Fibroblast of skin of left biceps (primary cell): ENCODE results near the gene NOC2L.
"Not testable (repeated sequence)": the region's sequence is repeated elsewhere in the genome, so short reads cannot be mapped to it uniquely, and the experiment has no call there.

Experiments
- DNase-seq, 2 experiments: peaks; one replicate each; pipeline ENCODE4 v3.0.0-alpha.2; 2013; ENCODE audit warnings: low read depth in 2 of 2

Gene NOC2L

DNA sequence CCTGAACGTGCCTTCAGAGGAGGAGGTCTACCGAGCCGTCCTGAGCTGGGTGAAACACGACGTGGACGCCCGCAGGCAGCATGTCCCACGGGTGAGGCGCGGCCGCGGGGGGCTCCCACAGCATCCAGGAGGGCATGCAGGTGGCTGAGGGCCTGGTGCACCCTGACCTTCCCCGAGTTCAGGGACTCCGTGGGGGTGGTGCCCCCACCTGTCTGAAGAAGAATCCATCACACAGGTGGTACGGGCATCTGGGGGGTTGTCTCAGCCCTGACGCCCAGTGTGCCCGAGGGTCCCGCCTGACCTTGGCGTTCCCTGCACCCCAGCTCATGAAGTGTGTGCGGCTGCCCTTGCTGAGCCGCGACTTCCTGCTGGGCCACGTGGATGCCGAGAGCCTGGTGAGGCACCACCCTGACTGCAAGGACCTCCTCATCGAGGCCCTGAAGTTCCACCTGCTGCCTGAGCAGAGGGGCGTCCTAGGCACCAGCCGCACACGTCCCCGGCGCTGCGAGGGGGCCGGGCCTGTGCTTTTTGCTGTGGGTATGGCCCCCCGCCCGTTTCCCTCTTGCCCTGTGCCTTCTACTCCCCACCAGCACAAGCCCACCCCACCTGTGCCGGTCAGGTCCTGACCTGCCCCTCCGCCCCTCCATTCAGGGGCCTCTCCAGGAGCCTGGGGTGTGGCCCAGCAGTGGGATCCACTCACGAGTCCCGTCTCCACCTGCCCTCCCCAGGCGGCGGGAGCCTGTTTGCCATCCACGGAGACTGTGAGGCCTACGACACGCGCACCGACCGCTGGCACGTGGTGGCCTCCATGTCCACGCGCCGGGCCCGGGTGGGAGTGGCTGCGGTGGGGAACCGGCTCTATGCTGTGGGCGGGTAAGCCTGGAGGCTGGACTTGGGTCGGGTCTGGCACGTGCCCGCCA, 3.6 kb upstream of the NOC2L start:
- no peak for DNase-seq

DNA sequence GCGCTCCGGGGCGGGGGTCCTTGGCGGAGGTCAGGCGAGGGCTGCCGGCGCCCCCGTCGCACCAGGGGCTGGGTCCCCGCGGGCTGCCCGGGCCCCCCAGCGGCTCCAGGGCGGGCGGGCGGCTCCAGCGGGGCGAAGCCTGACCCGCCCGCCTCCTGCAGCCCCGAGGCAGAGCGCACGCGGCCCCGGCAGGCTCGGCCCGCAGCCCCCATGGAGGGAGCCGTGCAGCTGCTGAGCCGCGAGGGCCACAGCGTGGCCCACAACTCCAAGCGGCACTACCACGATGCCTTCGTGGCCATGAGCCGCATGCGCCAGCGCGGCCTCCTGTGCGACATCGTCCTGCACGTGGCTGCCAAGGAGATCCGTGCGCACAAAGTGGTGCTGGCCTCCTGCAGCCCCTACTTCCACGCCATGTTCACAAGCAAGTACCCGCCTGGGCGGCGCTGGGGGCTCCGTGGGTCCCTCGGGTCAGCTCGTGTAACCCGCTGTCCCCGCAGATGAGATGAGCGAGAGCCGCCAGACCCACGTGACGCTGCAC, 2.1 kb upstream of the NOC2L start:
- DNase-seq: no peak

DNA sequence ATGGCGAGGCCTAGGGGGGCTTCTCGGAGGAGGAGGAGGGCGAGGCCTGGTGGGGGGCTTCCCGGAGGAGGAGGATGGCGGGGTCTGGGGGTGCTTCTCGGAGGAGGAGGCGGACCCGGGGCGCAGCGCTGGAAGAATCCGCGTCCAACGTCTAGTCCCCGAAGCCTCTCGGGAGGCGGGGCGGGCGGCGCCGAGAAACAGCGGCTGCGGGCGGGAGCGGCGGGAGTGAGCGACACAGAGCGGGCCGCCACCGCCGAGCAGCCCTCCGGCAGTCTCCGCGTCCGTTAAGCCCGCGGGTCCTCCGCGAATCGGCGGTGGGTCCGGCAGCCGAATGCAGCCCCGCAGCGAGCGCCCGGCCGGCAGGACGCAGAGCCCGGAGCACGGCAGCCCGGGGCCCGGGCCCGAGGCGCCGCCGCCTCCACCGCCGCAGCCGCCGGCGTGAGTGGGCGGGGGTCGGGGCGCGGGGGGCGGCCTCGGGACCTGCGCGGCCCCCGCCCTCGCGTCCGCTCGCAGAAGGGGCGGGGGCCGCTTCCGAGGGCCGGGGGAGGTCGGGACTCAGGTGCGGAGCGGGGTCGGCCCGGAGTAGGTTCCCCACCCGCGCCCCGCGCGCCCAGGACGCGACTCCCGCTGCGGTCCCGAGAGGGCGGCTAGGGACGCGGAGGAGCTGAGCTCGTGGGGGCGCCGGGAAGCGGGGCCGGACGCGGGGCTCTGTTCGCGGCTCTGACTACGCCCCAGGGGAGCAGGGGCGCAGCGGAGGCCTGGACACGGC, 1.5 kb upstream of the NOC2L start, which contains the start of gene KLHL17:
KLHL17 (plus strand) TSS at position 222 of the 769 bp plus-strand sequence; CDS start at position 332, 110 bp downstream.
- DNase-seq: peak; percentile 34 to 42

DNA sequence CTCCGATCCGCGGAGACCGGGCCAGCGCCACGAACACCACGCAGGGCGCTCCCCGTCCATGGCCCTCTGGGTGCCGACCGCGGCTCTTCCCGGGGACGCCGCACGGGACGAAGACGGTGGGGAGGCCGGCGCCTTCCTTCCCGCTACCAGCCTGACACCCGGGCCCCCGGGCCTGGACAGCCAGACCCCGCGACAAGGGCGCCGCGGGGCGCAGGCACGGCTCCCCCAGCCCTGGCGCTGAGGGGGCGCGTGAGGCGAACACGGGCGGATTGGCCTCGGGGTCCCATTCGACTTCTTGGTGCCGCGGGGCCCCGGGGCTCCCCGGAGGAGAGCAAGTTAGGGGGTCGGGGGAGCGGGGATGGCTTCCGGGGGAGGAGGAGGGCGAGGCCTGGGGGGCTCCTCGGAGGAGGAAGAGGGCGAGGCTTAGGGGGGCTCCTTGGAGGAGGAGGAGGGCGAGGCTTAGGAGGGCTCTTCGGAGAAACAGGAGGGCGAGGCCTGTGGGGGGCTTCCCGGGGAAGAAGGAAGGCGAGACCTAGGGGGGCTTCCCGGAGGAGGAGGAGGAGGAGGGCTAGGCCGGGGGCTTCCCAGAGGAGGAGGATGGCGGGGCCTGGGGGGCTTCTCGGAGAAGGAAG, 791 bp upstream of the NOC2L start:
- no peak for DNase-seq

DNA sequence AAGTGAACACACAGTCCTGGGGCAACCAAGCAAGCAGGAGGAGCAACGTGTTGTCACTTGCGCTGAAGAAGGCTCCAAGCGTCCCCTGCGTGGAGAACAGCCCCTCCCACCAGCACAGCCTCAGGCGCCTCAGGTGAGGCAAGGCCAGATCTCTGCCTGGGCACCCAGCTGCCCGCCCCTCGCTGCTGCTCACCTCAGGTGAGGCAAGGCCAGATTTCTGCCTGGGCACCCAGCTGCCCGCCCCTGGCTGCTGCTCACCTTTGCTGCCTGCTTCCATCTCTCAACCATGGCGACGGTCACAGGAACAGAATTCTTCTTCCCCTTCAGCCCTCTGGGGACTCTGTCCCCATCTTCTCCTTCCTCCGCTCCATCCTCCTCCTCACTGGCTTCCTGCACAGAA, 2.4 kb downstream of the NOC2L start:
- DNase-seq: no peak

DNA sequence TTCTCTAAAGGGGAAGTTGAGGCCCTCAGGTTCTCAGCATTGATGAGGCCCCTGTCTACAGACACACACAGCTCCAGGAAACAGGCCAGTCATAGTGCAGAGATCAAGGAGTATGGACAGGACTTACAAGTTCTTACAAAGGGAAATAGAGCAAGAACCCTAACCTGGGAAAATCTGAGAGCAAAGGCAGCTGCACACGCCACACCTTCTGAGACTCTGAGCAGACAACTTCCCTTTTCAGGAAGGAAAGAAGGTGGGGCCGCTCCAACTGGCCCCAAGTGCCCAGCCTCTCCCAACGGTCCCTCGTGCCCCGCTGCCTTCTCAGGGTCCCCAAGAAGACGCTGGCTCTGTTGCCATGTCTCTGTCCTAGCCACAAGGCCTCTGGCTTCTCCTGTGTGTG, 3.6 kb downstream of the NOC2L start:
- no peak for DNase-seq

DNA sequence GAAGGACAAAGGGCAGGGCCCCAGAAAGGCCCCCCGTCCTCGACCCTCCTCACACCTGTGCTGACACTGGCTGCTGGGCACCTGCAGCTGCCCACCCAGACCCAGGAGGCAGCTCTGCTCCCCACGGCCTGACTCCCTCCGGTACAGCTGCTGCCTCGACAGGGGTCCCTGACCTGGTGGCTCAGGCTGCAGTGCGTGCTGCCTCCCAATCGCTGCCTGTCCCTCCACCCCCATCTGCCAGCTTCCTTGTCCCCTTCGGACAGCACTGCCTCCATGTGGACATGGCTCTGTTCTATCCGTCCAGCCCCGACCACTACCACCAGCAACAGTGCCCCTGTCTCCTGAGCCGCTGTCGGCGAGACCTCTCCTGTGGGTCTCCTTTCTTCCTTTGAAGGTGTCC, 4.1 kb downstream of the NOC2L start:
- no peak for DNase-seq

DNA sequence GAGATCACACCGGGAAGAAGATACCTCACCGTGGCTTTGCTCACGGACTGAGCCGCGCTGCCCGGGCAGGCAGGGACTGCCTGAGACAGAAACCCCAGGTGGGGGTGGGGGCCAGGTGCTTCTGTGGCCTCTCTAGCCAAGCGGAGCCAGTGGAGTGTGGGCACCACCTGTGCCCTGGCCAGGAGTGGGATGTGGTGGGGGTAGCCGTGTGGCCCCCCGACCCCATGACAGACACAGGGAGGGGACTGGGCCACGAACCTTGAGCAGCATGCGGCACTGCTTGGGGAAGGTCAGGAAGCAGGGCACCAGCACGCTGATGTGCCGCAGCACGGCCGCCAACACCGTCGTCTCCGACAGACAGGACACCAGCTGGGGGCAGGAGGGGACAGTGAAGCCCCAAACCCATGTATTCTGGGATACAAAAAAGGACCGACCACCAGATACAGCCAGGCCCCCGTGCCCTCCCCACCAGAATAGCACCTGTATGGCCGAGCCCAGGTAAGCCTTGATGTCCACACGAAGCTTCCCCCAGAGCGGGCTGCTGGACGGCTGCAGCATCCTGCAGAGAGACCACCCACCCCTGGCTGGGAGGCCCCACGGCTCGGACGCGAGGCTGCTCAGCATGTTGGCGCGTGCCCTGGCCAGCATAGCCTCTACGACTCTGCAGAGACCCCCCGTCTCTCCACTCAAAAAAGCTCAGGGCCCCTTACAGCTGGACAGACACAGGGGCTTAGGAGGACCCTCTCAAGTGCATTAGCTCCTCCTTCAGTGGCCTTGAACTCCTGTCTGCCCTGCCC, 5.3 kb downstream of the NOC2L start:
- DNase-seq: no peak

DNA sequence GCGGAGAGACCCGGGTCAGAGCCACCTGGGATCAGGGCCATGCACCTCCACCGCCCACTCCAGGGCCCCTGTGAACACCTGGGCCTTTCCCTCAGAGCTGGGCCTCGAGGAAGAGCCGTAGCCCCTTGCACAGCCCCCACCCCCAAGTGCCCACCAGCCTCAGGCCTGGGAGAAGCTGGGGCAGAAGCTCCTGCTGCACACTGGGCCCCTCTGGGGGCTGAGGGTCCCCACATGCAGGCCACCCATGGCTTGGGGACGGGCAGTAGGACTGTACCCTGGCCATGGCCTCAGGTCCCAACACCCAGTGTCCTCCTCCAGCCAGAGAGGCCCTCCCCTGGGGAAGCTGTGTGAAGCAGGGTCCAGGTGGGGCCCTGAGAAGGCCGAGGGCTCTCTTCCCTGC, 6.5 kb downstream of the NOC2L start:
- DNase-seq: no peak

DNA sequence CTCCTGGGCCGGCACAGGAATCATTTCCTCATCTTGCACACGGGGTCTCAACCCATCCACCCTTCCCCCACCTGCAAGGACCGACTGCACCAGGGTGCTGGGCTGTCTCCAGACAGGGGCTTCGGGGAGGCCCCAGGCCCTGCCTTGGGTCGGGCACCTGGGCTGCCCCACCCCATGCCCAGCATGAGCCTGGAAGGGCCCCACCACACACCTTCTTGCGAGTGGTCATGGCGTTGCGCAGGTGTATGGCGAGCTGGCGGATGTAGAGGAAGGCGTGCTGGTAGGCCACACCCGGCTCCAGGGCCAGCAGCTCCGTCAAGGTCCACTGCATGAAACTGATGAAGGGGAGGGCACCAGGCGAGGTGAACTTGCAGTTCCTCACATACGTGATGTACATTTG, 6.9 kb downstream of the NOC2L start:
- no peak for DNase-seq

DNA sequence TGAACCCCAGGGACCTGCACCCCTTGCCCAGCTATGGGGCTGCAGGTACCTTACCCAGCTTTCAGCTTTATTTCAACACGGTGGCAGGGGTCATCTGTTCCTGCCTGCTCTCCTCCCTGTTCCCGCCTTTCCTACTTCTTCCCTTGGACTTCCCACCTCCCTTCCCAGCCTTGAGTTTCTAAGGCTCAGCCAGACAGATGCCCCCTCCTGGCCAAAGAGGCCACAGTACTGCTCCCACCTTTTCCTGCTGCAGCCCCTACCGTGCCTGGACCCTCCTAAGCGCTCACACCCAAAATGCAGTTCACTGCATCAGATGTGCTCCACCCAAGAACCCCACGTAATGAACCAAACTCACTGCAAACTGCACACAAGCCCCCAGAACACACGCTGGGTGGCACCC, 7.7 kb downstream of the NOC2L start:
- DNase-seq: no peak

DNA sequence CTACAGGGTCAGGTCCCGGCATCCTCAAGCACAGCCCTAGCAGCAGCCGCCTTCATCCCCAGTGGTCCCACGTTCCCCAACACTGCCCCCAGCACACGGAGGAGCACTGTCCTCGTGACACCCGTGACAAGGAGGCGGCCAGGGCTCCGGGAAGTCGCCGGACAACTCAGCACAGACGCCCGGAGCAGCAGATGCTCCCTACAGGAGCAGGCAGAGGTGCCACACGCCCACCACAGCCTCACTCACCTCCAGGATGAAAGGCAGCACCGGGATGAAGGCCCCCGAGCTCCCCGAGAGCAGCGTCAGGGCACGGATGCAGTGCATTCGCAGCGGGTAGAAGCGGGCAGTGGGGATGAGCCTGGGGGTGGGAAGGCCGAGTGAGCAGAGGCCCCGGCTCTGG, 8.2 kb downstream of the NOC2L start:
- DNase-seq: no peak

DNA sequence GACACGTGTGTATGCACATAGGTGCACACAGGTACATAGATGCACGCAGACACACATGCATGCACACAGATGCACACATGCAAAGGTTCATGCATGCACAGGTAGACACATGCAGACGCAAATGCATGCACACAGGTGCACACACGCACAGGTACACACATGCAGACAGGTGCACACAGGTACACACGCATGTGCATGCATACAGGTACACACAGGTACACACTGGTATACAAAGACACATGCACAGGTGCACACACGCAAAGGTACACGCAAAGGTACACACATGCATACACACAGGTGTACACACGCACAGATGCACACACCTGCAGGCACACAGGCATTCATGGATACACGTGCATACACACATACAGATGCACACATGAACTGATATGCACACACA, 8.8 kb downstream of the NOC2L start:
- DNase-seq: no peak

DNA sequence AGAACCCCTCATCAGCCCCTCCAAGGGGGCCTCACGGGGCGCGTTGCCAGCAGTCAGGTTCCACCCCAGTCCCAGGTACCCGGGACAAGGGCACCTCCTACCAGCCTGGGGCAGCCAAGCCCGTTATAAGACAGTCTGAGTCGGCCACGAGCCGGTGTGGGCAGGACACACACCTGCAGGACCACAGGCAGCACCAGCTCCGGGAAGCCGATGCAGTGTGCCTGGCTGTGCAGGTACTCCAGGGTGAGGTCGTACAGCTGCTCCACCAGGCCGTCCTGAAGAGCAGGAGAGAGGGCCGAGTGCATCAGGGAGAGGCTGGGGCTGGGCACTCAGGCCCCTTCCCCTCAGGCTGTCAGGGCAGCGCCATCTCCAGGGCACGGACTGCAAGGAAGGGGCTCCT, 11.1 kb downstream of the NOC2L start:
- DNase-seq: no peak

DNA sequence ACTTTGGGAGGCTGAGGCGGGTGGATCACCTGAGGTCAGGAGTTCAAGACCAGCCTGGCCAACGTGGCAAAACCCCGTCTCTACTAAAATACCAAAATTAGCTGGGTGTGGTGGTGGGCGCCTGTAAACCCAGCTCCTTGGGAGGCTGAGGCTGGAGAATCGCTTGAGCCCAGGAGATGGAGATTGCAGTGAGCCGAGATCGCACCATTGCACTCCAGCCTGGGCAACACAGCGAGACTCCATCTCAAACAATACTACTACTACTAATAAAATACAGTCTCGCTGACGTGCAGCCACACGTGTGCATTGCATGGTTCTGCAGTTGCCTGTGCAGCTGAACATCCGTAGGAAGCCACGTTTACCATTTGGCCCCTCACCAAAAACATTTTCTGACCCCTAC, 12.2 kb downstream of the NOC2L start:
- DNase-seq: not testable (repeated sequence)

DNA sequence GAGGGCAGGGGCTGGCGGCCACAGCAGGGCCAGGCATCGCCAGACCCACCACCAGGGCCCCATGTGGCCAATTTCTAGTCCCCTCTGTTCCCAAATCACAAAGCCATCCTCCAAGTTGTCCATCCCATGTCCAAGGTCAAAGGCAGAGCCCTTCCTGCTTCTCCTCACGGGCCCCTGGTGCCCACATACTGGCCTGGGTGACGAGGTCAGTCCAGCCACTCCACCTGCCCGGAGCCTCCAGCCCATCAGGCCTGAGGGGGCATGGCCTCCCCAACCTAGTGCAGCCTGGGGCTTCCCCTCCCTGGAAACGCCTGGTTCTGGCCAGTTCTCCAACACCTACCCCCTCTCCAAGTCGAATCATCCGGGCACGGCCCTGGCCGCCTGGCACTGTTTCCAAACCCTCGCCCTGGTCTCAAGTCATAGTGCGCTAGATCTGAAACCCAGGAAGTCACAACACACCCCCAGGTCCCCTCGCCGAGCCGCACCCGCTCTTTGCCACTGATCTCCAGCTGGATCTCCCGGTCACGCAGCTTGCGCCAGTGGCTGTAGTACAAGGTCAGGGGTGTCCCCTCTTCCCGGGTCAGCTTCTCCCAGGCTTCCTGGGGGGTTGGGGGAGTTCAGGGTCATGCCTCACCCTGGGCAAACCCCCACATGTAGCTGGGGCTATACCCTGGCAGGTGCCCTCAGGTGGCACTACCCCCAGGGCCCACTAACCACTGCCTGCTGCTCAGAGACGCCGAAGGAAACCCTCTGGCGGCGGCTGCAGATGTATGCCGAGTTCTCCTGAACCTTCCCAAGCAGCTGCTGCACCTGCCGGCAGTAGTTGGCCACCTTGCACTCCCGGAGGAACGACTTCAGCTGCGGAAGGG, 13.1 kb downstream of the NOC2L start:
- DNase-seq: no peak

DNA sequence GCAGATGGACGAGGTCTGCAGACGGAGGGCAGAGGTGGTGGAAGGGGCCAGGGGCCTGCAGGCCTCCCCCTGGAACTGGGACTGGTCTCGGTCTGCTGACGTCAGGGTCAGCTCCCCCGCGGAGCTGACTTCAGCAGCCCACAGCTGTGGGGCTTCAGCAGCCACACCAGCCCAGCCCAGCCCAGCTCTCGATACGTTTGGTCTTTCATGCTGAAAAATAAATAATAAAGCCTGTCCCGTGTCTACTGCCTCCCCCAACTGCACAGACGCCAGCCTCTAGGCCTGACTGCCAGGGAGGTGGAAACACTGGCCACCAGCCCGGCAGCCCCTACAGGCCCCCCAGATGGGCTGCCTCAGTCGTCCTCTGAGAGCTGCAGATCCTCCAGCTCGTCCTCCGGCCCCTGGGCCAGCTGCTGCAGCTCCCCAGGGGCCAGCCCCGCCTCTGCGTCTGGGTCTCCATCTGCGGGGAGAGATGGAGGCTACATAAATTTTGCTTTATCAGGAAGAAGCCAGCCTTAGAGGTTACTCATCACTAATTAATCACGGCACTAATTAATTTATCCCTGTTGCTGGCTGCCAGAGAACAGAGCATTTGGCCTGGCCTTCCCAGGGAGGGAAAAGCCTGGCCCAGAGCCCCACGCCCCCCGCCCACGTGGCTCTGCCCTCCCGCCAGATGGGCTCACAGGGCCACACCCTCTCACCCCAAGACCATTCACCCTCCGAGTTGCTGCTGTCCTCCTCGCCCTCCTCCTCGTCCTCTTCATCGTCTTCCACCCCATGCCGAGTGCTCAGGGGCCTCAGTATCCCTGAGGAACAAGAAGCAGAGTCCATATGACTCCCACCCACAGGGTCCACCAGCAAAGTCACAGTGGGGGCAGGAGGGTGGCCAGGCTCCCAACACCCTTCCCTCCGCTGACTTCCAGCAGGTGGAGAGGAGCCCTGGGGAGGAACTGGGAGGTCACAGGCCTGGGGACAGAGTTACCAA, 14.4 kb downstream of the NOC2L start:
- DNase-seq: no peak

DNA sequence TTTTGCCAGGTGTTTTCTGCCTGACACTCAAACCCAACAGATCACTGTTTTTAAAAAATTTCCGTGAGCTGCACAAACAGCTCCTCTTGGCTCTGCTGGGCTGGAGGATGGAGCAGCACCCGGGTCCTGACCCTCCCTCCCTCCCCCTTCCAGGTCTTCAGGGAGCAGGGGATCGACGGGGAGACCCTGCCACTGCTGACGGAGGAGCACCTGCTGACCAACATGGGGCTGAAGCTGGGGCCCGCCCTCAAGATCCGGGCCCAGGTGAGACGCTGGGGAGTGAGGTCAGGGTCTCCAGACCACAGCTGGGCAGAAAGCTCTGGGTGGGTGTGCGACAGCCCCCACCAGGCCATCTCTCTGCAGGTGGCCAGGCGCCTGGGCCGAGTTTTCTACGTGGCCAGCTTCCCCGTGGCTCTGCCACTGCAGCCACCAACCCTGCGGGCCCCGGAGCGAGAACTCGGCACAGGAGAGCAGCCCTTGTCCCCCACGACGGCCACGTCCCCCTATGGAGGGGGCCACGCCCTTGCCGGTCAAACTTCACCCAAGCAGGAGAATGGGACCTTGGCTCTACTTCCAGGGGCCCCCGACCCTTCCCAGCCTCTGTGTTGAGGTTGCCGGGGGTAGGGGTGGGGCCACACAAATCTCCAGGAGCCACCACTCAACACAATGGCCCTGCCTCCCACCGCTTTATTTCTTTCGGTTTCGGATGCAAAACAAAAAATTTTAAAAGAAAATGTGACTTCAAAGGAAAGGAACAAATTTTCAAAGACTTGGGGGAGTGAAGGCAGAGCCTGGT, 15.3 kb downstream of the NOC2L start:
- no peak for DNase-seq
